Right atrium auricular region (tissue), 2 donors: Measurements from ENCODE around the gene FAM24B. TPM values are rescaled to one million over a fixed set of nuclear protein-coding genes. Genes with fewer than 3 reads are reported as not detected.

Experiments
- DNase-seq: peaks from one replicate; pipeline ENCODE4 v3.0.0-alpha.2; 2019; ENCODE audit warnings: low spot score
- H3K27ac ChIP-seq, 2 donors: fragments of 200-600 bp; sonication (generic); 1 replicate in 1 of 2; 2 replicates in 1 of 2; pipeline ENCODE4 v1.5.1; 2016 to 2019
- H3K27me3 ChIP-seq, 2 donors: fragments of 200-600 bp; sonication (generic); one replicate each; pipeline versions ENCODE4 v1.5.1 to v1.6.0; 2017 to 2019
- H3K36me3 ChIP-seq: fragments of 200-600 bp; sonication (generic); one replicate; pipeline ENCODE4 v1.5.1; 2016
- H3K4me1 ChIP-seq, 2 donors: fragments of 200-600 bp; sonication (generic); one replicate each; pipeline versions ENCODE4 v1.5.1 to v1.6.0; 2017 to 2019
- H3K4me3 ChIP-seq, 2 donors: fragments of 200-600 bp; sonication (generic); 1 replicate in 1 of 2; 2 replicates in 1 of 2; pipeline ENCODE4 v1.5.1; 2017 to 2019; ENCODE audit warnings: mild to moderate bottlenecking in 1 of 2, moderate library complexity in 1 of 2
- H3K9me3 ChIP-seq, 2 donors: fragments of 200-600 bp; sonication (generic); one replicate each; pipeline ENCODE4 v1.5.1; 2019
- CTCF ChIP-seq, 2 donors: fragments of 200-600 bp; sonication (generic); IDR thresholded peaks; one replicate each; pipeline ENCODE4 v1.5.1; 2019; ENCODE audit warnings: antibody characterized with exemption in 2 of 2
- total RNA-seq, 2 donors: library from RNA; depleted of rRNA; stranded (reverse); fragments of >200 nt; gene quantifications; one replicate each; pipeline ENCODE4 v1.1.0, GENCODE V29; 2016

FAM24B gene
- total RNA-seq, 2 donors from 2014 or later, result 1.1 to 1.7 TPM

GRCh38 chr10:122894261-122894944 is 15.0 kb upstream of the FAM24B start:
- no peak overlapping the region for H3K27ac ChIP-seq
- no peak for TF ChIP-seq CTCF (IDR thresholded peaks at IDR 0.05)
- no peaks in the 10 kb centered on the region for H3K9me3 ChIP-seq

GRCh38 chr10:122884166-122884565 is 4.8 kb upstream of the FAM24B start:
- H3K9me3 ChIP-seq, result no peaks in the 10 kb centered on the region
- H3K27ac ChIP-seq, result no peak overlapping the region
- H3K27me3 ChIP-seq, result no peaks in the 10 kb centered on the region
- no peaks in the 10 kb centered on the region for H3K36me3 ChIP-seq
- DNase-seq, result no peak
- TF ChIP-seq CTCF (IDR thresholded peaks at IDR 0.05), result no peak
- no peak overlapping the region for H3K4me3 ChIP-seq
- H3K4me1 ChIP-seq, result peaks cover 0 to 8% of the 10 kb centered on the region in 2 donors

More at GRCh38 chr10:122894261-122894944, 15.0 kb upstream of the FAM24B start:
- DNase-seq, result no peak
- Histone ChIP-seq H3K4me3 (no peak overlapping the region), H3K27me3 (no peaks in the 10 kb centered on the region), H3K4me1 (no peaks in the 10 kb centered on the region), H3K36me3 (no peaks in the 10 kb centered on the region)

GRCh38 chr10:122882766-122883165 is 3.4 kb upstream of the FAM24B start:
- peaks cover 0 to 18% of the 10 kb centered on the region in 2 donors for H3K4me1 ChIP-seq
- no peaks in the 10 kb centered on the region for H3K9me3 ChIP-seq

GRCh38 chr10:122878799-122879338 is 512 bp downstream of the FAM24B start:
- no peak for DNase-seq
- H3K4me1 ChIP-seq, result peaks cover 0 to 18% of the 10 kb centered on the region in 2 donors
- H3K27ac ChIP-seq, result peak overlapping the region; percentile 7 to 31
- TF ChIP-seq CTCF (IDR thresholded peaks at IDR 0.05), result no peak
- no peaks in the 10 kb centered on the region for H3K27me3 ChIP-seq
- H3K36me3 ChIP-seq, result no peaks in the 10 kb centered on the region
- no peaks in the 10 kb centered on the region for H3K9me3 ChIP-seq
- H3K4me3 ChIP-seq, result peak overlapping the region; percentile 46 to 60

More at GRCh38 chr10:122882766-122883165, 3.4 kb upstream of the FAM24B start:
- H3K27ac ChIP-seq, result no peak overlapping the region
- no peak for TF ChIP-seq CTCF (IDR thresholded peaks at IDR 0.05)
- no peaks in the 10 kb centered on the region for H3K36me3 ChIP-seq
- DNase-seq, result no peak
- no peak overlapping the region for H3K4me3 ChIP-seq
- H3K27me3 ChIP-seq, result no peaks in the 10 kb centered on the region

- TF ChIP-seq CTCF (IDR thresholded peaks at IDR 0.05), result no peak
- DNase-seq, result no peak
- H3K9me3 ChIP-seq, result no peaks in the 10 kb centered on the region
Measured at GRCh38 chr10:122877264-122877663, 2.1 kb downstream of the FAM24B start.

More at GRCh38 chr10:122877264-122877663, 2.1 kb downstream of the FAM24B start:
- Histone ChIP-seq H3K4me1 (peaks cover 0 to 18% of the 10 kb centered on the region in 2 donors), H3K27ac (no peak overlapping the region), H3K4me3 (no peak overlapping the region), H3K27me3 (no peaks in the 10 kb centered on the region), H3K36me3 (no peaks in the 10 kb centered on the region)
